Stomach (tissue), 9 donors: ENCODE results near the gene LAMB1. TPM values are rescaled to one million over a fixed set of nuclear protein-coding genes. Genes with fewer than 3 reads are reported as not detected.

Experiments used
- DNase-seq, 2 donors: peaks; one replicate each; pipeline versions ENCODE4 v3.0.0 to v3.0.0-alpha.2; 2013 to 2019
- H3K27ac ChIP-seq, 5 donors: fragments of 200-600 bp in 4 of 5; sonication (generic) in 4 of 5; one replicate each; pipeline ENCODE4 v1.5.1; 2013 to 2019; ENCODE audit warnings: mild to moderate bottlenecking in 1 of 5, moderate library complexity in 1 of 5
- H3K27me3 ChIP-seq, 3 donors: fragments of 200-600 bp; sonication (generic); one replicate each; pipeline ENCODE4 v1.5.1; 2017 to 2019; ENCODE audit warnings: mixed run types in 1 of 3
- H3K36me3 ChIP-seq, 4 donors: fragments of 200-600 bp; sonication (generic); 1 replicate in 3 of 4; 2 replicates in 1 of 4; pipeline ENCODE4 v1.5.1; 2016 to 2019
- H3K4me1 ChIP-seq, 4 donors: fragments of 200-600 bp; sonication (generic); one replicate each; pipeline ENCODE4 v1.5.1; 2016 to 2019
- H3K4me3 ChIP-seq, 4 donors: fragments of 200-600 bp; sonication (generic) in 3 of 4; one replicate each; pipeline ENCODE4 v1.5.1; 2016 to 2019; ENCODE audit warnings: mild to moderate bottlenecking in 1 of 4
- H3K9me3 ChIP-seq, 4 donors: fragments of 200-600 bp; sonication (generic); one replicate each; pipeline ENCODE4 v1.5.1; 2016 to 2019
- CTCF ChIP-seq, 7 experiments: fragments of 450-650 bp in 4 of 7; fragments of 200-600 bp in 3 of 7; sonication (generic) in 3 of 7; IDR thresholded peaks; one replicate each; pipeline ENCODE4 v1.5.1; 2016 to 2019; ENCODE audit warnings: antibody characterized with exemption in 7 of 7, control low read depth in 2 of 7, mild to moderate bottlenecking in 1 of 7
- EP300 ChIP-seq: sonication (generic); formaldehyde crosslinking; IDR thresholded peaks from one replicate; pipeline ENCODE4 v1.6.1; 2017; ENCODE audit warnings: antibody characterized with exemption
- POLR2A ChIP-seq, 4 donors: fragments of 450-650 bp; IDR thresholded peaks; one replicate each; pipeline ENCODE4 v1.6.1; 2016; ENCODE audit warnings: antibody characterized with exemption in 4 of 4, control low read depth in 2 of 4, mild to moderate bottlenecking in 1 of 4, moderate library complexity in 1 of 4
- POLR2AphosphoS5 ChIP-seq, 3 donors: sonication (generic); formaldehyde crosslinking; IDR thresholded peaks; one replicate each; pipeline ENCODE4 v1.6.1; 2016; ENCODE audit warnings: antibody characterized with exemption in 3 of 3
- WGBS, 5 donors: extraction: QIAGEN DNeasy Blood & Tissue Kit in 3 of 5; methylation state at CpG; one replicate each; pipeline versions ENCODE4 v1.1.5 to v1.1.7; 2013 to 2018; 5-methylcytosine and 5-hydroxymethylcytosine counted together
- intact Hi-C: fragments of 100-400 bp; cut with DNase I; formaldehyde crosslinking; loops from one replicate; pipeline ENCODE4 v1.15.1; 2023; ENCODE audit warnings: low total_unique reads
- polyA plus RNA-seq, 3 donors: library from polyadenylated mRNA; stranded (reverse); fragments of 200-250 nt; gene quantifications; one replicate each; pipeline ENCODE4 v1.2.3, GENCODE V29; 2013
- total RNA-seq, 5 donors: library from RNA; depleted of rRNA; stranded (reverse); fragments of >200 nt; gene quantifications; one replicate each; pipeline versions ENCODE4 v1.1.0 to v1.2.3, GENCODE V29; 2014 to 2016
- donor health status: healthy with polysubstance abuse.
- donor health status: Bipolar disorder and iron deficiency.
- donor health status: healthy.

Gene LAMB1
- total and polyA plus RNA-seq, 8 donors, result 50.0 to 399 (median 111) TPM

GRCh38 chr7:108044345-108044744 is 41.4 kb upstream of the LAMB1 start:
- no peak overlapping the region for H3K27ac ChIP-seq

GRCh38 chr7:108038986-108039385 is 36.0 kb upstream of the LAMB1 start:
- no peak for DNase-seq
- TF ChIP-seq EP300, result no peak
- no peak for TF ChIP-seq POLR2AphosphoS5 (IDR thresholded peaks at IDR 0.05)
- no peak for TF ChIP-seq POLR2A (IDR thresholded peaks at IDR 0.05)
- no peaks in the 10 kb centered on the region for H3K9me3 ChIP-seq
- H3K4me3 ChIP-seq, result no peak overlapping the region
- intact Hi-C loops, result no loop called here
- no peaks in the 10 kb centered on the region for H3K27me3 ChIP-seq
- H3K36me3 ChIP-seq, result no peaks in the 10 kb centered on the region
- no peaks in the 10 kb centered on the region for H3K4me1 ChIP-seq
- no peak overlapping the region for H3K27ac ChIP-seq

More at GRCh38 chr7:108044345-108044744, 41.4 kb upstream of the LAMB1 start:
- intact Hi-C loops, result no loop called here
- Histone ChIP-seq H3K9me3 (no peaks in the 10 kb centered on the region), H3K27me3 (no peaks in the 10 kb centered on the region), H3K4me1 (peaks cover 0 to 7% (median 3%) of the 10 kb centered on the region in 4 donors), H3K36me3 (no peaks in the 10 kb centered on the region), H3K4me3 (no peak overlapping the region)
- no peak for DNase-seq
- no peak for TF ChIP-seq POLR2AphosphoS5 (IDR thresholded peaks at IDR 0.05)
- TF ChIP-seq CTCF (IDR thresholded peaks at IDR 0.05), result no peak
- TF ChIP-seq POLR2A (IDR thresholded peaks at IDR 0.05), result no peak
- no peak for TF ChIP-seq EP300
- 88 to 99% (median 95%) methylated on average over 2 of the region's 2 CpGs for WGBS, 5 donors

GRCh38 chr7:108037741-108038140 is 34.8 kb upstream of the LAMB1 start:
- no peak overlapping the region for H3K27ac ChIP-seq
- H3K9me3 ChIP-seq, result no peaks in the 10 kb centered on the region
- DNase-seq, result no peak
- no peaks in the 10 kb centered on the region for H3K27me3 ChIP-seq
- no peaks in the 10 kb centered on the region for H3K4me1 ChIP-seq
- TF ChIP-seq EP300 (no peak), POLR2A (IDR thresholded peaks at IDR 0.05) (no peak), POLR2AphosphoS5 (IDR thresholded peaks at IDR 0.05) (no peak), CTCF (IDR thresholded peaks at IDR 0.05) (no peak)
- H3K36me3 ChIP-seq, result no peaks in the 10 kb centered on the region
- no peak overlapping the region for H3K4me3 ChIP-seq
- WGBS, 5 donors, result 62 to 89% (median 82%) methylated on average over 1 of the region's 1 CpG
- intact Hi-C loops, result no loop called here

GRCh38 chr7:108037140-108037539 is 34.2 kb upstream of the LAMB1 start:
- no peaks in the 10 kb centered on the region for H3K4me1 ChIP-seq
- H3K4me3 ChIP-seq, result no peak overlapping the region
- no peaks in the 10 kb centered on the region for H3K9me3 ChIP-seq
- H3K36me3 ChIP-seq, result no peaks in the 10 kb centered on the region
- WGBS, 5 donors, result 75 to 89% (median 75%) methylated on average over 3 of the region's 3 CpGs
- H3K27ac ChIP-seq, result no peak overlapping the region
- H3K27me3 ChIP-seq, result no peaks in the 10 kb centered on the region
- DNase-seq, result no peak
- TF ChIP-seq EP300, result no peak
- TF ChIP-seq CTCF (IDR thresholded peaks at IDR 0.05), result no peak
- no peak for TF ChIP-seq POLR2A (IDR thresholded peaks at IDR 0.05)
- no peak for TF ChIP-seq POLR2AphosphoS5 (IDR thresholded peaks at IDR 0.05)
- intact Hi-C loops, result no loop called here

GRCh38 chr7:108034586-108034985 is 31.6 kb upstream of the LAMB1 start:
- Histone ChIP-seq H3K27ac (no peak overlapping the region), H3K4me1 (no peaks in the 10 kb centered on the region), H3K4me3 (no peak overlapping the region), H3K9me3 (no peaks in the 10 kb centered on the region), H3K36me3 (no peaks in the 10 kb centered on the region), H3K27me3 (no peaks in the 10 kb centered on the region)
- WGBS, 5 donors, result 71 to 86% (median 80%) methylated on average over 2 of the region's 2 CpGs
- TF ChIP-seq POLR2A (IDR thresholded peaks at IDR 0.05) (no peak), EP300 (no peak), CTCF (IDR thresholded peaks at IDR 0.05) (no peak), POLR2AphosphoS5 (IDR thresholded peaks at IDR 0.05) (no peak)
- DNase-seq, result no peak
- intact Hi-C loops, result no loop called here
